HL-60 (cell line): ENCODE results near the gene ZNF384.

Experiments
- CTCF ChIP-seq: IDR thresholded peaks from one replicate; pipeline ENCODE4 v1.5.1; 2011; ENCODE audit warnings: low read length, control low read depth, inconsistent platforms; ENCODE audit not compliant: insufficient read depth
- POLR2AphosphoS5 ChIP-seq: IDR thresholded peaks from 2 replicates; pipeline ENCODE4 v1.6.1; 2012; ENCODE audit warnings: low read depth
- REST ChIP-seq: IDR thresholded peaks from 2 replicates; pipeline ENCODE4 v1.6.1; 2012; ENCODE audit warnings: low read depth; ENCODE audit not compliant: insufficient replicate concordance

- TF ChIP-seq CTCF (no peak), POLR2AphosphoS5 (no peak), REST (no peak)
These were observed 48.7 kb downstream of the ZNF384 start for GRCh38 chr12:6640497-6640896.
